ENCODE data around the gene BGLAP.

DNA sequence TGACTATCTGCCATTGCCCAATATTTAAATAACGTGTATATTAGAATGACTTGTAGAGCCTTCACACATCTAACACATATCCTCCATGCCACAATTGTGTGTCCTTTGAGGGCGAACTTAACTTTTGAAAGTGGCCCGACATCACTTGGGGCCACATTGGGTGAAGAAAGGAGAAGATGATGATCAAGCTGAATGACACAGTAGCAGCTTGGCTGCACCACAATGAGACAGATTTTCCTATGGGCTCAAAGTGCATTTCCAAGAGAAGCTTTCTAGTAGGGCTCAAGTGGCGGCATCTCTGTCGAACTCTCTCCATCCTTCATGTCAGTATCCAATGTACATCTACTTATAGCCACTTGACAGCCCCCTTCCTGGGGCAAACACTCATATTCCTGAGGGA is 3.7 kb upstream of the BGLAP start:
- TF ChIP-seq, protein P1, sequence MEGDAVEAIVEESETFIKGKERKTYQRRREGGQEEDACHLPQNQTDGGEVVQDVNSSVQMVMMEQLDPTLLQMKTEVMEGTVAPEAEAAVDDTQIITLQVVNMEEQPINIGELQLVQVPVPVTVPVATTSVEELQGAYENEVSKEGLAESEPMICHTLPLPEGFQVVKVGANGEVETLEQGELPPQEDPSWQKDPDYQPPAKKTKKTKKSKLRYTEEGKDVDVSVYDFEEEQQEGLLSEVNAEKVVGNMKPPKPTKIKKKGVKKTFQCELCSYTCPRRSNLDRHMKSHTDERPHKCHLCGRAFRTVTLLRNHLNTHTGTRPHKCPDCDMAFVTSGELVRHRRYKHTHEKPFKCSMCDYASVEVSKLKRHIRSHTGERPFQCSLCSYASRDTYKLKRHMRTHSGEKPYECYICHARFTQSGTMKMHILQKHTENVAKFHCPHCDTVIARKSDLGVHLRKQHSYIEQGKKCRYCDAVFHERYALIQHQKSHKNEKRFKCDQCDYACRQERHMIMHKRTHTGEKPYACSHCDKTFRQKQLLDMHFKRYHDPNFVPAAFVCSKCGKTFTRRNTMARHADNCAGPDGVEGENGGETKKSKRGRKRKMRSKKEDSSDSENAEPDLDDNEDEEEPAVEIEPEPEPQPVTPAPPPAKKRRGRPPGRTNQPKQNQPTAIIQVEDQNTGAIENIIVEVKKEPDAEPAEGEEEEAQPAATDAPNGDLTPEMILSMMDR (optimal IDR thresholded peaks at IDR 0.05 in 1 of 3, IDR thresholded peaks at IDR 0.05 in 1 of 3, conservative IDR thresholded peaks at IDR 0.05 in 1 of 3; ENCODE audit: extremely low read depth in 1 of 3, insufficient read depth in 2 of 3, low read length in 3 of 3) = no peak
- TF ChIP-seq EZH2 (IDR thresholded peaks at IDR 0.05; ENCODE audit: low read length) = no peak

Data from keratinocyte (primary cell).